ENCODE measurements around the gene TMEM171.

TMEM171 gene

GRCh38 chr5:73120222-73121118, at the start of gene TMEM171:
Gene TMEM171, plus strand, starts transcription at chr5:73120575. Its CDS starts 2,799 bp downstream, at chr5:73123374.
- no peak for TF ChIP-seq GLIS3 (CRISPR knock-in tag; IDR thresholded peaks at IDR 0.05)
- TF ChIP-seq PATZ1 (CRISPR knock-in tag; IDR thresholded peaks at IDR 0.05; ENCODE audit: borderline replicate concordance): no peak
- TF ChIP-seq OSR1 (CRISPR knock-in tag; IDR thresholded peaks at IDR 0.05): no peak
- no peak for TF ChIP-seq CREB5 (CRISPR knock-in tag; IDR thresholded peaks at IDR 0.05; ENCODE audit: low read depth)
- no peak for TF ChIP-seq TOX (CRISPR knock-in tag; IDR thresholded peaks at IDR 0.05; ENCODE audit: borderline replicate concordance)
- no peak for TF ChIP-seq RARB (CRISPR knock-in tag; IDR thresholded peaks at IDR 0.05)
- no peak for TF ChIP-seq CSRNP3 (CRISPR knock-in tag; IDR thresholded peaks at IDR 0.05)
- no peak for TF ChIP-seq PPARA (CRISPR knock-in tag; IDR thresholded peaks at IDR 0.05; ENCODE audit: borderline replicate concordance)
- no peak for TF ChIP-seq ZC3H10 (CRISPR knock-in tag; IDR thresholded peaks at IDR 0.05)
- no peak for TF ChIP-seq ZNF565 (CRISPR knock-in tag; conservative IDR thresholded peaks at IDR 0.05; ENCODE audit: low read depth)
- no peak for TF ChIP-seq ARNTL (CRISPR knock-in tag; IDR thresholded peaks at IDR 0.05; ENCODE audit: borderline replicate concordance, low read depth)
- no peak for TF ChIP-seq ESRRG (CRISPR knock-in tag; IDR thresholded peaks at IDR 0.05)
- no peak for TF ChIP-seq ZNF8 (CRISPR knock-in tag; IDR thresholded peaks at IDR 0.05)
- TF ChIP-seq POU6F1 (CRISPR knock-in tag; IDR thresholded peaks at IDR 0.05; ENCODE audit: borderline replicate concordance, low read depth): no peak
- no peak for TF ChIP-seq ZNF70 (CRISPR knock-in tag; IDR thresholded peaks at IDR 0.05)
- TF ChIP-seq ISL1 (CRISPR knock-in tag; IDR thresholded peaks at IDR 0.05): no peak
- TF ChIP-seq TCF4 (CRISPR knock-in tag; IDR thresholded peaks at IDR 0.05; ENCODE audit: borderline replicate concordance): no peak
- TF ChIP-seq ZFP30 (CRISPR knock-in tag; IDR thresholded peaks at IDR 0.05): no peak
- no peak for TF ChIP-seq SNAI2 (CRISPR knock-in tag; IDR thresholded peaks at IDR 0.05)
- peak; percentile 76 for ATAC-seq

- no peak for TF ChIP-seq ZFP3 (CRISPR knock-in tag; IDR thresholded peaks at IDR 0.05)
- no peak for TF ChIP-seq ZNF8 (CRISPR knock-in tag; IDR thresholded peaks at IDR 0.05)
- no peak for ATAC-seq
Observed at GRCh38 chr5:73081093-73081492, 39.3 kb upstream of the TMEM171 start.

GRCh38 chr5:73088026-73088425, 32.3 kb upstream of the TMEM171 start:
- no peak for ATAC-seq
- TF ChIP-seq POU6F1 (CRISPR knock-in tag; IDR thresholded peaks at IDR 0.05; ENCODE audit: borderline replicate concordance, low read depth) (no peak), CSRNP3 (CRISPR knock-in tag; IDR thresholded peaks at IDR 0.05) (no peak), BACH2 (CRISPR knock-in tag; IDR thresholded peaks at IDR 0.05; ENCODE audit: borderline replicate concordance) (no peak), ZFP3 (CRISPR knock-in tag; IDR thresholded peaks at IDR 0.05) (no peak), SNAI2 (CRISPR knock-in tag; IDR thresholded peaks at IDR 0.05) (no peak), GLIS3 (CRISPR knock-in tag; IDR thresholded peaks at IDR 0.05) (no peak), PATZ1 (CRISPR knock-in tag; IDR thresholded peaks at IDR 0.05; ENCODE audit: borderline replicate concordance) (no peak), ZC3H10 (CRISPR knock-in tag; IDR thresholded peaks at IDR 0.05) (no peak), PPARA (CRISPR knock-in tag; IDR thresholded peaks at IDR 0.05; ENCODE audit: borderline replicate concordance) (no peak), ZNF565 (CRISPR knock-in tag; conservative IDR thresholded peaks at IDR 0.05; ENCODE audit: low read depth) (no peak), TOX (CRISPR knock-in tag; IDR thresholded peaks at IDR 0.05; ENCODE audit: borderline replicate concordance) (no peak), ZNF70 (CRISPR knock-in tag; IDR thresholded peaks at IDR 0.05) (no peak)
